ENCODE results near the gene DNAJA4.
A peak's percentile ranks its signal among the peaks of the same experiment; 100 is the strongest.

DNAJA4 gene

DNA sequence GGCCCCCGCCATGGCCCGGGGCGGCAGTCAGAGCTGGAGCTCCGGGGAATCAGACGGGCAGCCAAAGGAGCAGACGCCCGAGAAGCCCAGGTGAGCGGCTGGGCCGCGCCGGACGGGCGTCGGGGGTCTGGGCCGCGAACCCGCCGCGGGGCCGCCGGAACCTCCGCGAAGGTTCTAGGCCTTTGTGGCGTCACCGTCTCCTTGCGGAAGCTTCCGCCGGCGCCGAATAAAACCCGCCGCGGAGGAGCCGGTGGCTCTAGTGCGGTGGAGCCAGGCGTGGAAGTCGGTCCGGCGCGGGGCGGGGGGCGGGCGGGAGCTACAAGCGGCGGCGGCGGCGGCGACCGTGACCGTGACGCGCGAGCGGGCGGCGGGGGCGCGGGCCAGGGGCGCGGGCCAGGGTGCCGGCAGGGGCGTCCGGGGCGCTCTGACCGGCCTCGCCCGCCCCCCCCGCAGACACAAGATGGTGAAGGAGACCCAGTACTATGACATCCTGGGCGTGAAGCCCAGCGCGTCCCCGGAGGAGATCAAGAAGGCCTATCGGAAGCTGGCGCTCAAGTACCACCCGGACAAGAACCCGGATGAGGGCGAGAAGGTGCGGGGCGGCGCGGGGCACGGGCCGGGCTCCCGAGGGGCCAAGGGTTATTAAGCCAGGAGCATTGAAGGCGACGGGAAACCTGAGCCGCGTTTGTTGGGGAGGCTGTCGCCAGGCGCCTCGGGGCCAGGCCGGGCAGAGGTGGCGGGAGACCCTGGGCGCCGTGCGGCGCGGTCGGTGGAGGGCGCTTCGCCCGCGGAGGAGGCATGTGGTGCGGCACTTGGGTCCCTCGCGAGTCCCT is at the start of gene DNAJA4:
Gene DNAJA4 (plus strand): TSS at position 259 of the 833 bp plus-strand sequence. CDS start 202 bp downstream, at position 461.
- peak within 1 kb of the TSS; percentile 89 for H3K4me3 Mint-ChIP-seq
- H3K27ac Mint-ChIP-seq = peak within 1 kb of the TSS; percentile 92
- H3K36me3 Mint-ChIP-seq = peaks cover 3% of the 10 kb centered on the region
- no peaks in the 10 kb centered on the region for H3K9me3 Mint-ChIP-seq (ENCODE audit: low read depth)
- H3K4me1 Mint-ChIP-seq (ENCODE audit: low read depth) = peaks cover 30% of the 10 kb centered on the region
- no peaks in the 10 kb centered on the region for H3K27me3 Mint-ChIP-seq

DNA sequence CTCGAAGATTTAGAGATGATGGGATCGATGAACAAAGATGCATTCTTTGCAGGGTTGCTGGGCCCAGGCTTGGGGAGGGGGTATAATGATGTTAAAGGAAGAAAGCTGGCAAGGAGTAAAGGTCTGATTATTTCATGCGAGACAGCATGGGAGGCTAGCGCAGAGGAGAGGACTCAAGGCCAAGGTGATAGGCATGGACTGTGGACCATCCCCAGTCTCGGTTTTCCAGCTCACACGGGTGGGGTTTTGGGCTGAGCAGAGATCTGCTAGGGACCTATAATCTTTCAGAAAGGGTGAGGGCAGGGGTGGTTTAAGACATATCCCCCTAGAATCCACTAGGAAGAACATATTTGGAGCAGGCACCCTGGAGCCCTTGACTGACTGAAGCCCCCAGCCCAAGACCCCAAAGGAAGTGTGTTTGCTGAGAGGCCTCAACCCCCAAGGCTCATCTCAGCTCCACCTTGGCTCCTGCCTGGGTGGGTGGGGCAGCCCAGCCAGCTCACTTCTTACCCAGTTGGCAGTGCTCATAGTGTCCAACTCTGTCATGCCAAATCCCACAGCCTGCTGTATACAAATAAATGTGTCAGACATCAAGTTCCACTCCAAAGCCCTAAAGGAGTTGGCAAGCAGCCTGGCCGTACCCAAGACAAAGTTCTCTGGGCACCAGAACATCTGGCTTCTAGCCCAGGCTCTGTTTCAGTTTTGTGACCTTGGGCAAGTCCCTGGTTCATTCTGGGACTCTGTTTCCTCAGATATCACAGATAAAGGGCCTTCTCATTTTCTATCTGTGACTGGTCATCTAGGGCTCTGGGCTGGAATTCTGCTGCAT is 47.9 kb upstream of the DNAJA4 start:
- Mint-ChIP-seq H3K27ac (no peak overlapping the region), H3K36me3 (no peaks in the 10 kb centered on the region), H3K27me3 (no peaks in the 10 kb centered on the region), H3K4me1 (ENCODE audit: low read depth) (no peaks in the 10 kb centered on the region), H3K9me3 (ENCODE audit: low read depth) (no peaks in the 10 kb centered on the region), H3K4me3 (no peak overlapping the region)

DNA sequence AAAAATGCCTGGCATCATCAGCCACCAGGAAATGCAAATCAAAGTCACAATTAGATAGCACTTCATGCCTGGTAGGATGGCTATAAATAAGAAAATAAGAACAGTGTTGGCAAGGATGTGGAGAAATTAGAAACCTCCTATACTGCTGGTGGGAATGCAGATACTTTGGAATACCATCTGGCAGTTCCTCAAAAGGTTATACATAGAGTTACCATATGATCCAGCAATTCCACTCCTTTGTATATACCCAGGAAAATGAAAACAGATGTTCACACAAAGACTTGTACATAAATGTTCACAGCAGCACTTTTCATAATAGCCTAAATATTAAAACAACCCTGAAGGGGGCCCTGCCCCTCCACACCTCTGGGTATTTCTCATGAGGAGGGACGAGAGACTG is 43.6 kb upstream of the DNAJA4 start:
- no peaks in the 10 kb centered on the region for H3K9me3 Mint-ChIP-seq (ENCODE audit: low read depth)
- H3K27me3 Mint-ChIP-seq = no peaks in the 10 kb centered on the region
- H3K4me1 Mint-ChIP-seq (ENCODE audit: low read depth) = no peaks in the 10 kb centered on the region
- H3K4me3 Mint-ChIP-seq = no peak overlapping the region
- H3K36me3 Mint-ChIP-seq = no peaks in the 10 kb centered on the region
- H3K27ac Mint-ChIP-seq = no peak overlapping the region

DNA sequence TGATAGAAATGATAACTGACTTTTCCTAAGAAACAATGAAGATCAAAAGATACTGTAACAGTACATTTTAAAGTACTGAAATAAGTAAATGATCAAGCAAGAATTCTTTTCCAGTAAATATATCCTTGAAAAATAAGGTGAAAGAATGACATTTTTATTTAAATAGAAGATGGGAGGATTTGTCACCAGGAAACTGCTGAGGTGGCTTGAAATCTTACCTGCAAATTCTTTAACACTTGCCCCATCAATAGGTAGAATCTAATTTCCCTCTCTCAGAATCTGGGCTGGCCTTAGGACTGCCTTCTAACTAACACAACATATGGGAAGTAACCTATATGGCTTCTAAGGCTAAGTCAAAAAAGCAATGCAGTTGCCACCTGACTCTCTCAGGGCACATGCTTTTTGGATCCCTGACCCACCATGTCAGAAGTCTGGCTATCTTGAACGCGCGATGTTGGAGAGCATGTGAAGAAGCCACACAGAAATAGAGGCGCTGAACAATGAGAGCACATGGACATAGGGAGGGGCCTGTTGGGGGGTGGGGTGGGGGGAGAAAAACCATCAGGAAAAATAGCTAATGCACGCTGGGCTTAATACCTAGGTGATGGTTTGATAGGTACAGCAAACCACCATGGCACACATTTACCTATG is 41.5 kb upstream of the DNAJA4 start:
- Mint-ChIP-seq H3K27me3 (no peaks in the 10 kb centered on the region), H3K9me3 (ENCODE audit: low read depth) (no peaks in the 10 kb centered on the region), H3K4me3 (no peak overlapping the region), H3K27ac (no peak overlapping the region), H3K4me1 (ENCODE audit: low read depth) (no peaks in the 10 kb centered on the region), H3K36me3 (no peaks in the 10 kb centered on the region)

DNA sequence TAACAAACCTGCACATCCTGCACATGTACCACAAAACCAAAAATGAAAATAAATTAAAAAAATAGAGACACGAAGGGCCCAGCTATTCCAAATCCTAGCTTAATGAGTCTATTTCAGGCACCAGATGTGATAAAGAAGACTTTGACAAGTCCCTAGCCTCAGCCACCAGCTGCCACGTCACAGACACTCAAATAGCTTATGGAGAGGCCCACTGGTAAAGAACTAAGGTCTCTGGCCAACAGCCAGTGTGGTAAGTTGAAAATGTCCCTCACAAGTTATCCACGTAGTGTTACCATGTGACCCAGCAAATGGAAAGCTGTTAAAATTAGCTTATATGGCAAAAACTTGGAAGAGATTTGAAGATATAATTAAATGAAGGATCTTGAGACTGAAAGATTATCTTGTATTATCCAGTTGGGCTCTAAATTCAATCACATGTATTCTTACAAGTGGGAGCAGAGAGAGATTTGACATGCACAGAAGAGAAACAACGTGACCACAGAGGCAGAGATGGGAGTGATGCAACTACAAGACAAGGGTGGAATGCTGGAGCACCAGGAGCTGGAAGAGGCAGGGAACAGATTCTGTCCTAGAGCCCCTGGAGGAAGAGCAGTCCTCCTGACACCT is 40.9 kb upstream of the DNAJA4 start:
- Mint-ChIP-seq H3K4me3 (no peak overlapping the region), H3K9me3 (ENCODE audit: low read depth) (no peaks in the 10 kb centered on the region), H3K27me3 (no peaks in the 10 kb centered on the region), H3K4me1 (ENCODE audit: low read depth) (no peaks in the 10 kb centered on the region), H3K36me3 (no peaks in the 10 kb centered on the region), H3K27ac (no peak overlapping the region)

DNA sequence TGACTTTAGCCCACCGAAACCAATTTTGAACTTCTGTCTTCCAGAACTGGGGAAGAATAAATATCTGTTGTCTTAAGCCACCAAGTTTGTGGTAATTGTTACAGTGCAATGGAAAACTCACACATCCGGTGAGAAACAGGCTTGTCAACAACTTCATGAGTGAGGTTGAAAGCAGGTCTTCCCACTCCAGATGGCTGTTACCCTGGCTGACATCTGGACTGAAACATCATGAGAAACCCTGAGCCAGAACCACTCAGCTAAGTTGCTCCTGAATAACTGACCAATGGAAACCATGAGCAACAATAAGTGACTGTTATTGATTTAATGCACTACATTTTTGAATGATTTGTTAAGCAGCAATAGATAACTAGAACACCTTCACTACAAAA is 40.3 kb upstream of the DNAJA4 start:
- no peaks in the 10 kb centered on the region for H3K4me1 Mint-ChIP-seq (ENCODE audit: low read depth)
- H3K4me3 Mint-ChIP-seq = no peak overlapping the region

DNA sequence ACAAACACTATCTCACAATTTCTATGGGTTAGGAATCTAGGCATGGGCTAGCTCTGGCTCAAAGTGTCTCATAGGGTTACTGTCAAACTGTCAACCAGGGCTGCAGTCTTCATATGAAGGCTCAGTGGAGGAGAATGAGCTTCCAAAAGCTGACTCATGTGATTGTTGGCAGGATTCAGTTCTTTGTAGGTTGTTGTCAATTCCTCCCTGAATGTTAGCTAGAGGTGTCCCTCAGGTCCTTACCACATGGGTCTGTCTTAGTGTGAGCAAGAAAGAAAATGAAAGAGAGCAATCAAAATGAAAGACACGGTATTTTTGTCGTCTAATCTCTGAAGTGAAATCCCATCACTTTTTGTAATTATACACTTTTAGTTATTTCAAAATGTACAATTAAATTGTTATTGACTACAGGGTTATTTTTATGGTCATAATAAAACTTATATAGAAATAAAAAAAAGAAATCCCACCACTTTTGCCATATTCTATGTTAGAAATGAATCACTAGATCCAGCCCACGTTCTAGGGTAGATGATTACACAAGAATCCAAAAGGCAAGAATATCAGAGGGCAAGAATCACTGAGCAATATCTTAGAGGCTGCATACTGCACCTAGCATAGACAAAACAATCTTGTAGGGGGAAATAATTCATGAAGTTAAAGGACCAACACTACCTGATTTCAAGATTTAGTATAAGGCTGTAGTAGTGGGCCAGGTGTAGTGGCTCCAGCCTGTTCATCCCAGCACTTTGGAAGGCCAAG is 38.4 kb upstream of the DNAJA4 start:
- Mint-ChIP-seq H3K9me3 (ENCODE audit: low read depth) (no peaks in the 10 kb centered on the region), H3K27me3 (no peaks in the 10 kb centered on the region), H3K36me3 (no peaks in the 10 kb centered on the region), H3K4me3 (no peak overlapping the region), H3K27ac (no peak overlapping the region), H3K4me1 (ENCODE audit: low read depth) (no peaks in the 10 kb centered on the region)

More for the DNA sequence above, 40.3 kb upstream of the DNAJA4 start:
- H3K27me3 Mint-ChIP-seq = no peaks in the 10 kb centered on the region
- no peak overlapping the region for H3K27ac Mint-ChIP-seq
- no peaks in the 10 kb centered on the region for H3K36me3 Mint-ChIP-seq
- H3K9me3 Mint-ChIP-seq (ENCODE audit: low read depth) = no peaks in the 10 kb centered on the region

DNA sequence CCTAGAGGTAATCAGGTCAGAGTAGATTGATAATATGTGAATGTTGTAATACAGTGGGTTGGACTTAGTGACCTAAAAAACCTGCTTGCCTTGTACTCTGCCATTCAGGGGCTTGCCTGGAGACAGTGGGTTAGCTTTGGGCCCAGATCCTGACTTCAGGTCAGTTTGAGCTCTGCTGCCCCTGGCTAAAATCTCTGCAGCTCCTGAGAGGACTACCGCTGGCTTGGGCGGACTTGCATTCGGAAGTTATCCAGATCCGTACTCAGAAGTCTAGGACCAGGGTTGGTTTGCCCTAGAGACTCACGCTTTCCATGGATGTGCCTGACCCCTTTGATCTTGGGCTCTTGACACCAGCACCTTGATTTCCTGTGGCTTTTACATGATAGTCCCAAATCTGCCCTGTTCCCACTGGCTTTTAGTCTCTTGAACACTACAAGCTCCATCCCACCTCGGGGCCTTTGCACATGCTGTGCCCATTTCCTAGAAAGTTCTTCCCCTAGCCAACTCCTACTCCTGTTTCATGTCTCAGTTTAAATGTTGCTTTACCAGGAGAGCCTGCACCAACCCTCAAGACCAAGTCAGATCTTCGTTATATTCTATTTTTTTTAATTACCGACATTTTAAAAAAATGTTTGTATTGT is 35.9 kb upstream of the DNAJA4 start:
- Mint-ChIP-seq H3K27me3 (peaks cover 2% of the 10 kb centered on the region), H3K27ac (no peak overlapping the region), H3K36me3 (no peaks in the 10 kb centered on the region), H3K9me3 (ENCODE audit: low read depth) (no peaks in the 10 kb centered on the region), H3K4me3 (no peak overlapping the region), H3K4me1 (ENCODE audit: low read depth) (no peaks in the 10 kb centered on the region)

DNA sequence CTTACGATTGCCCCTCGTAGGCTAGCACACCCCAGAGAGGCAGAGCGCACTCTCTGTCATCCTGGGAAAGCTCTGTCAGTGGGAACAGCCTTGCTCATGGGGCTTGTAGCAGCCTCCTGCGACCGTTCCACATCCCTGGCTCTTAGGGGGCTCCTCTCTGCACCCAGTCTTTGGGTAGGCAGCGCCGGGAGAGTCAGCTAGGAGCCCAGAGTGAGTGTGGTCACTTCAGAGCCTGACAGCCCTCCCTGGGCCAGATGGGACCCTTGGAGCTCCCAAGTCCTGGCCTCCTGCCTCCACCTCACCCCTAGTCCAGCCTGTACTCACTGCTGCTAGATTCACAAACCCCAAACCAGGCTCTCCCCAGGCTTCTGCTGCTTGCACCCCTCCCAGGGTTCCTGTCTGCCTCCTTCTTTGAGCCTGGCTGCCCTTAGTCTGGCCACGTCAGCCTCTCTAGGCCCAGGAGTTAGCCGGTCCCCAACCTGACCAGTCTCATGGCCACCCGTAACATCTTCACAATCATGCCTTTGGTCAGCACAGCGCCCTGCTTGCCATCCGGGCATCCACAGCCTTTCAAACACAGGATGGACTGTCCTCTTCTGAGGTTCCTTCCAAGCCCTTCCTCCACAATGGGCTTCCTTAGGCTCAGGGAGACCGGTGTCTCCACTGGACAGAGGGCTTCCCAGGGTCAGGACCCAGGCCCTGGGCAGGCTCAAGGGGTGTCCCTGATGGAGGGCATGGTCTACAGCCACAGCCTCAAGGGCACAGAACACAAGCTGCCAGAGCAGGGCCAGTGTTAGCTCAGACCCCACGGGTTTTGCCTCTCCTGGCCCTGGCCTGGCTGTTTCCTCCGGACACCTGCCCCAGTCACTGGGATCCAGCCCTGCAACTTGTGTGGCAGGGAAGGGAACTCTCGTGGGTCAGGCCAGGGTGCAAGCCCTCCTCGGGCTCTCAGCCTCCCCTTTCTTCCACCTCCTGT is 34.6 kb upstream of the DNAJA4 start:
- Mint-ChIP-seq H3K4me3 (no peak overlapping the region), H3K36me3 (no peaks in the 10 kb centered on the region), H3K9me3 (ENCODE audit: low read depth) (no peaks in the 10 kb centered on the region), H3K27me3 (peaks cover 2% of the 10 kb centered on the region), H3K27ac (no peak overlapping the region), H3K4me1 (ENCODE audit: low read depth) (no peaks in the 10 kb centered on the region)

DNA sequence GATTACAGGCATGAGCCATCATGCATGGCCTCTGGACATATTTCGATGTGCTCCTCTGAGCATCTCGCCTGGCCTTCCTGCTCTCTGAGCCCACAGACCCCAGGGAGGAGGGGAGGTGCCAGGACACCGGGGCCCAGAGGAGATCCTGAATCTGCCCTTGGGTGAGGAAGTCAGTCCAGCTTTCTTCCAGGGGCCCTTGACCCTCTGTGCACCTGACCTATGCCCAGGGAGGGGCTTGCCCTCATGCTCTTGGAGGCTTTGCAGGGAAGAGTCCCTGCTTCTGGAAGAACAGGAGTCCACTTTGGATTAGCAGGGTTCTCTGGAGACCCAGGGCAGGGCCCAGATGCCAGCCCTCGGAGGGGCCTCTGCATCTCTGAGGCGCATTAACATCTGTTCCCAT is 31.4 kb upstream of the DNAJA4 start:
- peaks cover 2% of the 10 kb centered on the region for H3K27me3 Mint-ChIP-seq
- no peaks in the 10 kb centered on the region for H3K9me3 Mint-ChIP-seq (ENCODE audit: low read depth)
- no peak overlapping the region for H3K4me3 Mint-ChIP-seq
- no peak overlapping the region for H3K27ac Mint-ChIP-seq
- no peaks in the 10 kb centered on the region for H3K4me1 Mint-ChIP-seq (ENCODE audit: low read depth)
- no peaks in the 10 kb centered on the region for H3K36me3 Mint-ChIP-seq

DNA sequence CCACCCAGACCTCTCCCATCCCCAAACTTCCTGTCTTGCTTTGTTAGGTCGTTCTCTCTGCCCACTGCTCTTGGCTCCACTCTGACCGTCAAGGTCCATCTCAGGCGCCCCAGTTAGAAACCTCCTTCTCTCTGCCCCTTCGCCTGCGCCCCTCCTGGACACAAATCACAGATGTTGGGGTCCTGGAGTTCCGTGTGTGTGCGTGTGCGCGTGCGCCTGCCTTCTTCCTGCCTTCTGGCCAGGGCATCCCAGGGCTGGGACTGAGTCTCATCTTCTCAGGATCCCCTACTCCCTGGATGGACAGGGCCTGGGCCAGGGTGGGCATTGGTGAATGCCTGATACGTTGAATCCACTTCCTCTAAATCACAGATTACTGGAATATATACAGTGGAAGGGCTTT is 30.9 kb upstream of the DNAJA4 start:
- Mint-ChIP-seq H3K4me3 (no peak overlapping the region), H3K36me3 (no peaks in the 10 kb centered on the region), H3K27me3 (peaks cover 2% of the 10 kb centered on the region), H3K4me1 (ENCODE audit: low read depth) (no peaks in the 10 kb centered on the region), H3K9me3 (ENCODE audit: low read depth) (no peaks in the 10 kb centered on the region), H3K27ac (no peak overlapping the region)

DNA sequence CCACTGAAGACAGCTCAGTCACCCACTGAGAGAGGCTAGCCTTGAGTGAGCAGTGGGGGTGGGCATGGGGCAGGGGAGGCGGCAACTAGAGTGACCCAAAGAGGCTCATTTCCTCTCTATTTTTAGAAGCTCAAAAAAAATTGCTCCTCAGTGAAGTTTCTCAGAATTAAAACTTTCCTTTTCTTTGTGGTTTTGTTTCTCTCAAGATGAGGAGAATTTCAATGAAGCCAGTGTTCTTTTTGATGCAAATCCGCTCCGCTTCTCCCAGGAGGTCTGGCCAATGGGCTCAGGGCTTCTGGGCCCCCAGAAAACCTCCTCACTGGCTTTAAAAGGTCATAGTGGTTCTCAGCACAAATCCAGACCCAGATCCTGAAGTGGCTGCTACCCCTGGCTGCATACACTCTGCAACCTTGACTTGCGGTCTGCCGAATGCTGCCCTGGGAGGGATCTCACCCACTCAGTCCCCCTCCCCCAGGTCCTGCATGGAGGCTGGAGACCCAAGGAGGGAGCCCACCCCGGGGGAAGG is 29.8 kb upstream of the DNAJA4 start, which contains the start of gene ACSBG1:
Gene ACSBG1 (minus strand): TSS at position 51 of the 526 bp plus-strand sequence. CDS start 64 bp downstream, outside the sequence.
- Mint-ChIP-seq H3K4me3 (no peak within 1 kb of the TSS), H3K9me3 (ENCODE audit: low read depth) (no peaks in the 10 kb centered on the region), H3K36me3 (no peaks in the 10 kb centered on the region), H3K27ac (no peak within 1 kb of the TSS), H3K4me1 (ENCODE audit: low read depth) (no peaks in the 10 kb centered on the region), H3K27me3 (peaks cover 4% of the 10 kb centered on the region)

DNA sequence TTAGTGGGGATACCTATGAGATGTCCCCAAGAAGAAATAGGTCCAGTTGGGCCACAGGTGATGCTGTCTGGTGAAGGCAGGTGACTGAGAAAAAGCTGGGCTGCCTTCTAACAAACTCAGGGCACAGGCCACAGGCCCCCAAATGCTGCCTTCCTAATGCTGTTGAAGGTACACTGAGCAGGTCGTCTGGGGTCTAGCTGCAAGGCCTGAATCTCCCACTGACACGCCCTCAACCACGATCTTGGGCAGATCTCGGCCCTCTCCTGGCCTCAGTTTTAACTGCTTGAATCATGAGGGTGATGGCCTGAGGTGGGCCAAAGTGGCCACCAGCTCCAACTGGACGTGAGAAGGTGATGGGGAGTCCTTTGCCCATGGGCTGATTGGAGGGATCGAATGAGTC is 27.9 kb upstream of the DNAJA4 start:
- peaks cover 2% of the 10 kb centered on the region for H3K4me1 Mint-ChIP-seq (ENCODE audit: low read depth)
- no peak overlapping the region for H3K27ac Mint-ChIP-seq
- no peak overlapping the region for H3K4me3 Mint-ChIP-seq
- no peaks in the 10 kb centered on the region for H3K36me3 Mint-ChIP-seq
- peaks cover 4% of the 10 kb centered on the region for H3K27me3 Mint-ChIP-seq
- H3K9me3 Mint-ChIP-seq (ENCODE audit: low read depth) = no peaks in the 10 kb centered on the region

Data from activated naive CD8-positive, alpha-beta T cell (primary cell).